GM12873 (cell line): Measurements from ENCODE around the gene SPAG16.

Experiments used
- CTCF ChIP-seq: IDR thresholded peaks from 2 replicates; pipeline ENCODE4 v1.5.1; 2012; ENCODE audit warnings: low read depth, mild to moderate bottlenecking, moderate library complexity, low read length, control low read depth; ENCODE audit not compliant: insufficient read depth; ENCODE audit errors: missing control alignments

SPAG16 gene

GRCh38 chr2:214196260-214196659 is 912.0 kb downstream of the SPAG16 start:
- no peak for TF ChIP-seq CTCF

- no peak for TF ChIP-seq CTCF
Observed at GRCh38 chr2:214201892-214202291, 917.6 kb downstream of the SPAG16 start.

- no peak for TF ChIP-seq CTCF
Observed at GRCh38 chr2:214203214-214203613, 919.0 kb downstream of the SPAG16 start.

- TF ChIP-seq CTCF: no peak
Observed at GRCh38 chr2:214203744-214204289, 919.6 kb downstream of the SPAG16 start.

GRCh38 chr2:214215107-214215506 is 930.8 kb downstream of the SPAG16 start:
- TF ChIP-seq CTCF: no peak

- TF ChIP-seq CTCF: no peak
Observed at GRCh38 chr2:214217136-214217535, 932.9 kb downstream of the SPAG16 start.

GRCh38 chr2:214217599-214217998 is 933.3 kb downstream of the SPAG16 start:
- TF ChIP-seq CTCF: no peak

- no peak for TF ChIP-seq CTCF
Observed at GRCh38 chr2:214220251-214220650, 936.0 kb downstream of the SPAG16 start.
